Esophagus muscularis mucosa (tissue), 4 donors: ENCODE results near the gene ARPC1B.
"Not testable (repeated sequence)": the region's sequence is repeated elsewhere in the genome, so short reads cannot be mapped to it uniquely, and the experiment has no call there.

Experiments
- EP300 ChIP-seq: sonication (generic); formaldehyde crosslinking; IDR thresholded peaks from one replicate; pipeline ENCODE4 v1.6.1; 2017; ENCODE audit warnings: antibody characterized with exemption
- POLR2A ChIP-seq: fragments of 450-650 bp; IDR thresholded peaks from one replicate; pipeline ENCODE4 v1.6.1; 2017; ENCODE audit warnings: antibody characterized with exemption, moderate library complexity, mild to moderate bottlenecking, low read depth
- POLR2AphosphoS5 ChIP-seq, 2 donors: sonication (generic); formaldehyde crosslinking; IDR thresholded peaks; one replicate each; pipeline ENCODE4 v1.6.1; 2017; ENCODE audit warnings: antibody characterized with exemption in 2 of 2
- TF ChIP-seq, protein P1 (sequence below), 3 experiments: fragments of 200-600 bp in 2 of 3; fragments of 450-650 bp in 1 of 3; sonication (generic) in 2 of 3; IDR thresholded peaks; one replicate each; pipeline ENCODE4 v1.5.1; 2017 to 2019; ENCODE audit warnings: antibody characterized with exemption in 3 of 3, mild to moderate bottlenecking in 2 of 3, moderate library complexity in 1 of 3

- TF ChIP-seq, protein P1, sequence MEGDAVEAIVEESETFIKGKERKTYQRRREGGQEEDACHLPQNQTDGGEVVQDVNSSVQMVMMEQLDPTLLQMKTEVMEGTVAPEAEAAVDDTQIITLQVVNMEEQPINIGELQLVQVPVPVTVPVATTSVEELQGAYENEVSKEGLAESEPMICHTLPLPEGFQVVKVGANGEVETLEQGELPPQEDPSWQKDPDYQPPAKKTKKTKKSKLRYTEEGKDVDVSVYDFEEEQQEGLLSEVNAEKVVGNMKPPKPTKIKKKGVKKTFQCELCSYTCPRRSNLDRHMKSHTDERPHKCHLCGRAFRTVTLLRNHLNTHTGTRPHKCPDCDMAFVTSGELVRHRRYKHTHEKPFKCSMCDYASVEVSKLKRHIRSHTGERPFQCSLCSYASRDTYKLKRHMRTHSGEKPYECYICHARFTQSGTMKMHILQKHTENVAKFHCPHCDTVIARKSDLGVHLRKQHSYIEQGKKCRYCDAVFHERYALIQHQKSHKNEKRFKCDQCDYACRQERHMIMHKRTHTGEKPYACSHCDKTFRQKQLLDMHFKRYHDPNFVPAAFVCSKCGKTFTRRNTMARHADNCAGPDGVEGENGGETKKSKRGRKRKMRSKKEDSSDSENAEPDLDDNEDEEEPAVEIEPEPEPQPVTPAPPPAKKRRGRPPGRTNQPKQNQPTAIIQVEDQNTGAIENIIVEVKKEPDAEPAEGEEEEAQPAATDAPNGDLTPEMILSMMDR (IDR thresholded peaks at IDR 0.05): not testable (repeated sequence)
- TF ChIP-seq POLR2A; POLR2AphosphoS5 (IDR thresholded peaks at IDR 0.05); EP300: not testable (repeated sequence)
Observed at GRCh38 chr7:99387239-99387635, 12.7 kb downstream of the ARPC1B start.
